ENCODE measurements around the gene GPHA2.

- TF ChIP-seq SREBF2 (IDR thresholded peaks at IDR 0.05) (no peak), JUN (IDR thresholded peaks at IDR 0.05) (no peak), CTCF (IDR thresholded peaks at IDR 0.05) (no peak), REST (IDR thresholded peaks at IDR 0.05) (no peak), POLR2A (IDR thresholded peaks at IDR 0.05; ENCODE audit: low read length) (no peak), NFE2L2 (conservative IDR thresholded peaks at IDR 0.05; ENCODE audit: low read length) (no peak), E2F6 (IDR thresholded peaks at IDR 0.05; ENCODE audit: borderline replicate concordance, low read depth) (no peak), FOSL2 (IDR thresholded peaks at IDR 0.05) (no peak), FOSL2 (CRISPR knock-in tag; IDR thresholded peaks at IDR 0.05) (no peak), ZNF302 (CRISPR knock-in tag; IDR thresholded peaks at IDR 0.05) (no peak), HEYL (CRISPR knock-in tag; IDR thresholded peaks at IDR 0.05) (no peak)
Observed at GRCh38 chr11:64915376-64915887, 20.3 kb downstream of the GPHA2 start.
